SK-N-MC (cell line): ENCODE results near the gene PPIP5K2.

Experiments used
- EZH2 ChIP-seq: fragments of 200-600 bp; sonication (generic); IDR thresholded peaks from one replicate; pipeline ENCODE4 v1.6.1; 2017; ENCODE audit warnings: antibody characterized with exemption
- FOXP2 ChIP-seq: optimal IDR thresholded peaks from 2 replicates; pipeline ENCODE3; 2011; ENCODE audit warnings: mild to moderate bottlenecking, moderate library complexity; ENCODE audit not compliant: insufficient read depth; ENCODE audit errors: extremely low read length, control extremely low read depth
- POLR2AphosphoS5 ChIP-seq: IDR thresholded peaks from 2 replicates; pipeline ENCODE4 v1.6.1; 2012; ENCODE audit warnings: mild to moderate bottlenecking, low read depth, low read length, borderline replicate concordance

- TF ChIP-seq FOXP2 (no peak), POLR2AphosphoS5 (no peak), EZH2 (no peak)
These were observed 44.7 kb upstream of the PPIP5K2 start for GRCh38 chr5:103075442-103075841.
